IMR-90 (cell line): ENCODE data around the gene NEK6. TPM values are rescaled to one million over a fixed set of nuclear protein-coding genes. Genes with fewer than 3 reads are reported as not detected.

Experiments used
- ATAC-seq: fragments of 200-7000 bp; cut with Tn5 transposase; 2 replicates; pipeline ENCODE4 v1.9.1; 2020; ENCODE audit warnings: low read depth, mild to moderate bottlenecking, moderate library complexity
- BruUV-seq: library from RNA; stranded (reverse); fragments of 400-500 nt; replicated peaks from 2 replicates; lab custom pipeline; 2021; lab: Mats Ljungman, UMichigan
- CTCF ChIA-PET: fragments of 300-600 bp; formaldehyde crosslinking; extraction: SDS; loops from one replicate; lab custom pipeline; 2021; ENCODE audit warnings: antibody characterized with exemption; lab: Yijun Ruan, JAX
- POLR2A ChIA-PET: fragments of 300-600 bp; sonication (Branson Sonifier 250); formaldehyde crosslinking; loops from one replicate; lab custom pipeline; 2022; ENCODE audit warnings: antibody characterized with exemption; ENCODE audit not compliant: unreplicated experiment; lab: Charles Lee
- DNase-seq: peaks from one replicate; pipeline ENCODE4 v3.0.0; 2013
- H2AFZ ChIP-seq: replicated peaks from 2 replicates; pipeline ENCODE3; 2013; ENCODE audit warnings: low read length, mild to moderate bottlenecking; ENCODE audit not compliant: poor library complexity
- H2AK5ac ChIP-seq: 2 replicates; pipeline ENCODE4 v1.6.1; 2013; ENCODE audit warnings: low read depth, low read length, inconsistent platforms
- H2AK9ac ChIP-seq: replicated peaks from 2 replicates; pipeline ENCODE3; 2013; ENCODE audit warnings: mild to moderate bottlenecking, low read depth, low read length, moderate library complexity; ENCODE audit not compliant: poor library complexity
- H2BK120ac ChIP-seq: 2 replicates; pipeline ENCODE4 v1.6.1; 2013; ENCODE audit warnings: low read depth, low read length, inconsistent platforms
- H2BK15ac ChIP-seq: 3 replicates; pipeline ENCODE4 v1.6.1; 2013; ENCODE audit warnings: low read depth, low read length, inconsistent platforms
- H2BK20ac ChIP-seq: 2 replicates; pipeline ENCODE4 v1.6.1; 2013; ENCODE audit warnings: low read depth, mild to moderate bottlenecking, inconsistent platforms, low read length, moderate library complexity
- H2BK5ac ChIP-seq: 2 replicates; pipeline ENCODE4 v1.6.1; 2013; ENCODE audit warnings: mild to moderate bottlenecking, low read depth, low read length, inconsistent platforms; ENCODE audit not compliant: poor library complexity, severe bottlenecking
- H3K14ac ChIP-seq: replicated peaks from 2 replicates; pipeline ENCODE4 v1.6.1; 2013; ENCODE audit warnings: low read depth, low read length, inconsistent platforms
- H3K18ac ChIP-seq: 2 replicates; pipeline ENCODE4 v1.6.1; 2013; ENCODE audit warnings: low read depth, low read length, control low read depth
- H3K23ac ChIP-seq: 2 replicates; pipeline ENCODE4 v1.6.1; 2013; ENCODE audit warnings: low read depth, low read length, inconsistent platforms
- H3K27ac ChIP-seq: 2 replicates; pipeline ENCODE4 v1.5.1; 2013; ENCODE audit warnings: mild to moderate bottlenecking, control low read depth, low read length; ENCODE audit not compliant: insufficient read depth
- H3K27me3 ChIP-seq: 2 replicates; pipeline ENCODE4 v1.6.1; 2013; ENCODE audit warnings: low read length; ENCODE audit not compliant: control insufficient read depth, insufficient read depth
- H3K36me3 ChIP-seq: 2 replicates; pipeline ENCODE4 v1.6.1; 2013; ENCODE audit warnings: low read length, mixed read lengths; ENCODE audit not compliant: control insufficient read depth, insufficient read depth
- H3K4ac ChIP-seq: 2 replicates; pipeline ENCODE4 v1.6.1; 2013; ENCODE audit warnings: low read depth, low read length, inconsistent platforms
- H3K4me1 ChIP-seq: 2 replicates; pipeline ENCODE4 v1.6.1; 2013; ENCODE audit warnings: low read length, mixed read lengths; ENCODE audit not compliant: control insufficient read depth, insufficient read depth
- H3K4me2 ChIP-seq: 2 replicates; pipeline ENCODE4 v1.6.1; 2013; ENCODE audit warnings: low read depth, mild to moderate bottlenecking, control low read depth, low read length, moderate library complexity
- H3K4me3 ChIP-seq: 2 replicates; pipeline ENCODE4 v1.5.1; 2013; ENCODE audit warnings: low read depth, mild to moderate bottlenecking, control low read depth, low read length, moderate library complexity; ENCODE audit not compliant: insufficient read depth
- H3K56ac ChIP-seq: 2 replicates; pipeline ENCODE4 v1.6.1; 2013; ENCODE audit warnings: low read length, inconsistent platforms; ENCODE audit not compliant: insufficient read depth; ENCODE audit errors: extremely low read depth
- H3K79me1 ChIP-seq, 2 experiments: 2 replicates each; pipeline ENCODE4 v1.6.1; 2013; ENCODE audit warnings: low read length in 2 of 2, inconsistent platforms in 1 of 2, low read depth in 1 of 2
- H3K9ac ChIP-seq: 2 replicates; pipeline ENCODE4 v1.6.1; 2013; ENCODE audit warnings: low read depth, low read length, control low read depth
- H3K9me1 ChIP-seq: 2 replicates; pipeline ENCODE4 v1.6.1; 2013; ENCODE audit warnings: low read length, inconsistent platforms; ENCODE audit not compliant: insufficient read depth
- H3K9me3 ChIP-seq: 2 replicates; pipeline ENCODE4 v1.6.1; 2013; ENCODE audit warnings: low read length; ENCODE audit not compliant: control insufficient read depth, insufficient read depth
- H4K20me1 ChIP-seq: 2 replicates; pipeline ENCODE4 v1.6.1; 2013; ENCODE audit warnings: low read length, inconsistent platforms; ENCODE audit not compliant: insufficient read depth
- H4K5ac ChIP-seq: 2 replicates; pipeline ENCODE4 v1.6.1; 2013; ENCODE audit warnings: mild to moderate bottlenecking, low read depth, low read length, control low read depth
- H4K8ac ChIP-seq, 2 experiments: 2 replicates each; pipeline ENCODE4 v1.6.1; 2013; ENCODE audit warnings: low read depth in 2 of 2, low read length in 2 of 2, control low read depth in 1 of 2, inconsistent platforms in 1 of 2
- H4K91ac ChIP-seq: 2 replicates; pipeline ENCODE4 v1.6.1; 2013; ENCODE audit warnings: low read depth, low read length, inconsistent platforms; ENCODE audit not compliant: insufficient read depth
- CHD1 ChIP-seq: IDR thresholded peaks from 2 replicates; pipeline ENCODE4 v1.6.1; 2012; ENCODE audit warnings: low read depth, low read length, improper control_type of control experiment
- MAZ ChIP-seq: IDR thresholded peaks from 2 replicates; pipeline ENCODE4 v1.6.1; 2012; ENCODE audit warnings: low read depth, mild to moderate bottlenecking, low read length, improper control_type of control experiment, moderate library complexity, borderline replicate concordance
- RCOR1 ChIP-seq: IDR thresholded peaks from 2 replicates; pipeline ENCODE4 v1.6.1; 2012; ENCODE audit warnings: mild to moderate bottlenecking, low read length, improper control_type of control experiment; ENCODE audit not compliant: insufficient replicate concordance
- RFX5 ChIP-seq: IDR thresholded peaks from 2 replicates; pipeline ENCODE4 v1.8.0; 2012; ENCODE audit warnings: low read depth, mild to moderate bottlenecking, low read length, moderate library complexity
- whole genome bisulfite sequencing, 2 experiments: methylation state at CpG; one replicate each; pipeline versions ENCODE4 v1.1.5 to v1.1.7; 2013; ENCODE audit warnings: missing lambda C conversion rate in 2 of 2; ENCODE audit not compliant: insufficient read length in 1 of 2; ENCODE audit errors: extremely low coverage in 2 of 2; 5-methylcytosine and 5-hydroxymethylcytosine counted together
- dilution Hi-C: fragments of 300-500 bp; cut with HindIII; formaldehyde crosslinking; loops from one replicate; pipeline ENCODE4 v1.14.3; 2018; ENCODE audit warnings: low sequenced_read_pairs; ENCODE audit not compliant: unreplicated experiment
- in situ Hi-C: fragments of 300-500 bp; cut with MboI; formaldehyde crosslinking; loops from 3 replicates; pipeline ENCODE4 v1.14.3; 2019; ENCODE audit warnings: low sequenced_read_pairs, inconsistent platforms, mixed read lengths
- intact Hi-C: fragments of 100-400 bp; cut with micrococcal nuclease; formaldehyde crosslinking; loops from 2 replicates; pipeline ENCODE4 v1.10.0; 2022
- polyA plus RNA-seq, 3 experiments: library from polyadenylated mRNA; depleted of rRNA; stranded (reverse); fragments of >200 nt; gene quantifications; 2 replicates each; pipeline ENCODE4 v1.2.3, GENCODE V29; 2012; ENCODE audit warnings: low replicate concordance in 1 of 3
- total RNA-seq: library from RNA; depleted of rRNA; stranded (reverse); fragments of >200 nt; gene quantifications from 2 replicates; pipeline ENCODE4 v1.2.3, GENCODE V29; 2012

NEK6 gene
- total and polyA plus RNA-seq, 2 of the 4 experiments (the other 2 are of a cell fraction), result 79.9 to 112 TPM

- no peak for TF ChIP-seq MAZ
These were observed 98.4 kb downstream of the NEK6 start (continued) for GRCh38 chr9:124355941-124356744.

- H3K23ac ChIP-seq, result no peak overlapping the region
- no peak for ATAC-seq
- H3K27me3 ChIP-seq, result no peaks in the 10 kb centered on the region
- no peak overlapping the region for H2AK5ac ChIP-seq
- H3K9ac ChIP-seq, result no peak overlapping the region
- H3K27ac ChIP-seq, result no peak overlapping the region
- H3K4me1 ChIP-seq, result peaks cover 17% of the 10 kb centered on the region
- intact Hi-C loops (no loop called here), dilution Hi-C loops (no loop called here), in situ Hi-C loops (no loop called here)
- H3K4me2 ChIP-seq, result no peak overlapping the region
- H2BK120ac ChIP-seq, result no peak overlapping the region
- no peak overlapping the region for H3K4ac ChIP-seq
- no peak overlapping the region for H4K91ac ChIP-seq
- ChIA-PET POLR2A (no interaction called here), CTCF (interaction anchor here (0.8 kb wide), 1 partner anchor 9 kb away, joined by 4 read pairs; no protein-coding TSS in a partner anchor)
- H3K9me1 ChIP-seq, result peaks cover 48% of the 10 kb centered on the region
- H2BK5ac ChIP-seq, result no peak overlapping the region
- no peaks in the 10 kb centered on the region for H3K9me3 ChIP-seq
- peaks cover 57% of the 10 kb centered on the region for H3K36me3 ChIP-seq
- no peak overlapping the region for H2AFZ ChIP-seq
- H3K4me3 ChIP-seq, result no peak overlapping the region
- H2BK20ac ChIP-seq, result no peak overlapping the region
- WGBS, 2 experiments, result 95% methylated on average over 12 of the region's 19 CpGs; no CpG with 5 or more reads in 1 of the 2 experiments
- H4K8ac ChIP-seq, result no peak overlapping the region
- no peak overlapping the region for H3K18ac ChIP-seq
- H4K20me1 ChIP-seq, result peaks cover 87% of the 10 kb centered on the region
- H3K14ac ChIP-seq, result no peak overlapping the region
- no peak overlapping the region for H2BK15ac ChIP-seq
- TF ChIP-seq RCOR1, result no peak
- no peak for TF ChIP-seq RFX5
- no peak for TF ChIP-seq CHD1
- H2AK9ac ChIP-seq, result no peak overlapping the region
- H3K56ac ChIP-seq, result no peak overlapping the region
- no TSS peak for BruUV-seq
- H3K79me1 ChIP-seq, result peaks cover 35 to 92% of the 10 kb centered on the region in 2 experiments
- no peak for DNase-seq
- H4K5ac ChIP-seq, result no peak overlapping the region
These were observed 99.1 kb downstream of the NEK6 start for GRCh38 chr9:124356745-124357390.
